ENCODE data around the gene GALNT12.

DNA sequence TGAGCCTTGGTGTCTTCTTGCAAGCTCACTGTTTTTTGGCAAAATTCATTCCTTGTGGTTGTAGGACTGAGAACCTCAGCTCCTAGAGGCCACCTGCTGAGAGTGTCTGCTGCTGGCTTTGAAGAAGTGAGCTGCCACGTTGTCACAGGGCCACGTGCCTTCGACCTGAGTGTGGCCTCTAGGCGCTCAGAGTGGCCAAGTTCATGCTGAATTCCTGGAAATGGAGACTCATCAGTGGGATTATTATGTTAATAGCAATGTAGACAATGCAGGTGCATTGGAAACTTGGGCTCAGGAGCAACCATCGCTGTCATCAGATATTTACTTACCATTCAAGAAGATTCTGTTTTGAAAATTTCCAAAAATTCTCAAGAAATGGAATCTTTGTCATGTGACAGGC lies 52.5 kb downstream of the GALNT12 start:
- TF ChIP-seq, protein P1, sequence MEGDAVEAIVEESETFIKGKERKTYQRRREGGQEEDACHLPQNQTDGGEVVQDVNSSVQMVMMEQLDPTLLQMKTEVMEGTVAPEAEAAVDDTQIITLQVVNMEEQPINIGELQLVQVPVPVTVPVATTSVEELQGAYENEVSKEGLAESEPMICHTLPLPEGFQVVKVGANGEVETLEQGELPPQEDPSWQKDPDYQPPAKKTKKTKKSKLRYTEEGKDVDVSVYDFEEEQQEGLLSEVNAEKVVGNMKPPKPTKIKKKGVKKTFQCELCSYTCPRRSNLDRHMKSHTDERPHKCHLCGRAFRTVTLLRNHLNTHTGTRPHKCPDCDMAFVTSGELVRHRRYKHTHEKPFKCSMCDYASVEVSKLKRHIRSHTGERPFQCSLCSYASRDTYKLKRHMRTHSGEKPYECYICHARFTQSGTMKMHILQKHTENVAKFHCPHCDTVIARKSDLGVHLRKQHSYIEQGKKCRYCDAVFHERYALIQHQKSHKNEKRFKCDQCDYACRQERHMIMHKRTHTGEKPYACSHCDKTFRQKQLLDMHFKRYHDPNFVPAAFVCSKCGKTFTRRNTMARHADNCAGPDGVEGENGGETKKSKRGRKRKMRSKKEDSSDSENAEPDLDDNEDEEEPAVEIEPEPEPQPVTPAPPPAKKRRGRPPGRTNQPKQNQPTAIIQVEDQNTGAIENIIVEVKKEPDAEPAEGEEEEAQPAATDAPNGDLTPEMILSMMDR (IDR thresholded peaks at IDR 0.05; ENCODE audit: low read length): no peak
- no peak for TF ChIP-seq EZH2 (IDR thresholded peaks at IDR 0.05; ENCODE audit: borderline replicate concordance, low read length)
